Measurements from ENCODE around the gene ANAPC2. TPM values are rescaled to one million over a fixed set of nuclear protein-coding genes. Genes with fewer than 3 reads are reported as not detected.

The ANAPC2 gene
- total and polyA plus RNA-seq, 2 of the 4 experiments (the other 2 are of a cell fraction), result 9.3 to 29.5 TPM

DNA sequence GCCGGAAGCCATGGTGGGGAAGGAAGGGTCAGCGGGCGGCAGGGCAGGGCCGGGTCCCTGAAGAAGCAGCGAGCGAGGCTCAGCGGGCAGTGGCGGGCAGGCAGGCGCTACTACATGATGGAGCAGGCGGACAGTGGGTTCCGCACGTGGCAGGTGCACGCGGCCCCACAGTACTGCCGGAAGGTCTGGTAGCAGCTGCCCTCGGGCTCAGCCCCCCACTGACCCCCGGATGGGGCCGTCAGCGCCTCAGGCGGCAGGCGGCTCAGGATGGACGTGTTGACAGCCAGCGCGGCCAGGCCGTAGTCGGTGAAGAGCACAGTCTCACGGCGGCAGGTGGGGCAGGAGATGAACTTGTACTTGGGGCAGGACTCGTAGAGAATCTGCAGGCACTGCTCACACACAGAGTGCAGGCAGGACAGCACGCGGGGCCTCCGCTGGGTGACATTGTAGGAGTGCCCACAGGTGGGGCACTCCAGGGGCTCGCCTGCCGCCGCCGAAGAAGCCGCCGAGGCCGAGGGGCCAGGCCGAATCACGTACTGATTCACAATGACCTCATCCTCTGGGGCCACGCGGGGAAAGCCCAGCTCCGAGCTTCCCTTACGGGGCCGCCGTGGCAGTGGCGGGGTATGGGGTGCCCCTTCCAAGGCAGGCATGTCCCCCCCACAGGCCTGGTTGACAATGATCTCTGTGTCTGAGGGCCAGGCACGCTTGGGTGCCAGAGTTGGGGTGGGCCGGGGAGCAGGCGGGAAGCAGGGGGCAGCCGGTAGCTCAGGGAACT is 32.1 kb upstream of the ANAPC2 start:
- H3K4ac ChIP-seq (ENCODE audit: low read depth, low read length), result no peak overlapping the region
- no peak overlapping the region for H3K4me2 ChIP-seq (ENCODE audit: low read depth, low read length)
- no peak overlapping the region for H2AFZ ChIP-seq (replicated peaks; ENCODE audit: low read length, poor library complexity)
- peaks cover 3% of the 10 kb centered on the region; the same call in 1 of the 2 replicates for H3K9me1 ChIP-seq (ENCODE audit: insufficient read depth, low read length)
- no peak overlapping the region for H3K27ac ChIP-seq (ENCODE audit: insufficient read depth, low read length)
- H2BK120ac ChIP-seq (ENCODE audit: low read depth, low read length), result no peak overlapping the region
- no peak overlapping the region for H3K9ac ChIP-seq (ENCODE audit: low read depth, low read length)
- no peak overlapping the region for H4K5ac ChIP-seq (ENCODE audit: low read depth, low read length)
- no peaks in the 10 kb centered on the region for H3K9me3 ChIP-seq (ENCODE audit: control insufficient read depth, insufficient read depth, low read length)
- H3K4me3 ChIP-seq (ENCODE audit: insufficient read depth, low read depth, low read length), result no peak overlapping the region
- dilution Hi-C loops (cut with HindIII; ENCODE audit: low sequenced_read_pairs, unreplicated experiment) (no loop called here), intact Hi-C loops (cut with micrococcal nuclease) (no loop called here), in situ Hi-C loops (cut with MboI; ENCODE audit: low sequenced_read_pairs) (no loop called here)
- peak overlapping the region; percentile 55 for H2AK9ac ChIP-seq (replicated peaks; ENCODE audit: low read depth, low read length, poor library complexity)
- DNase-seq (no peak), ATAC-seq (ENCODE audit: low read depth) (no peak)
- H3K14ac ChIP-seq (replicated peaks; ENCODE audit: low read depth, low read length), result no peak overlapping the region
- no peak overlapping the region for H3K18ac ChIP-seq (ENCODE audit: low read depth, low read length)
- H2BK5ac ChIP-seq (ENCODE audit: low read depth, low read length, poor library complexity, severe bottlenecking), result no peak overlapping the region
- H2BK15ac ChIP-seq (ENCODE audit: low read depth, low read length), result no peak overlapping the region
- ChIA-PET POLR2A (ENCODE audit: unreplicated experiment) (interaction anchor here (0.5 kb wide), 1 partner anchor 12 kb away, joined by 4 read pairs; no protein-coding TSS in a partner anchor), CTCF (no interaction called here)
- H3K4me1 ChIP-seq (ENCODE audit: control insufficient read depth, insufficient read depth, low read length), result peaks cover 17% of the 10 kb centered on the region
- H3K79me1 ChIP-seq (ENCODE audit: low read depth in 1 of 2, low read length in 2 of 2), result peaks cover 0 to 4% of the 10 kb centered on the region in 2 experiments; a peak in 1 of 4 replicates
- no peaks in the 10 kb centered on the region for H4K20me1 ChIP-seq (ENCODE audit: insufficient read depth, low read length)
- H4K8ac ChIP-seq (ENCODE audit: low read depth in 2 of 2, low read length in 2 of 2), result no peak overlapping the region
- H3K56ac ChIP-seq (ENCODE audit: extremely low read depth, insufficient read depth, low read length), result no peak overlapping the region
- H3K27me3 ChIP-seq (ENCODE audit: control insufficient read depth, insufficient read depth, low read length), result no peaks in the 10 kb centered on the region
- 82% methylated on average over 37 of the region's 52 CpGs; no CpG with 5 or more reads in 1 of the 2 experiments for WGBS, 2 experiments (ENCODE audit: extremely low coverage in 2 of 2, insufficient read length in 1 of 2)
- no peak overlapping the region for H3K23ac ChIP-seq (ENCODE audit: low read depth, low read length)
- no peak overlapping the region for H2AK5ac ChIP-seq (ENCODE audit: low read depth, low read length)
- H2BK20ac ChIP-seq (ENCODE audit: low read depth, low read length), result no peak overlapping the region
- H3K36me3 ChIP-seq (ENCODE audit: control insufficient read depth, insufficient read depth, low read length), result peaks cover 12% of the 10 kb centered on the region
- H4K91ac ChIP-seq (ENCODE audit: insufficient read depth, low read depth, low read length), result no peak overlapping the region
- BruUV-seq (replicated peaks), result no TSS peak
- TF ChIP-seq MAZ (IDR thresholded peaks at IDR 0.05; ENCODE audit: borderline replicate concordance, low read depth, low read length) (no peak), CHD1 (IDR thresholded peaks at IDR 0.05; ENCODE audit: low read depth, low read length) (no peak), BHLHE40 (IDR thresholded peaks at IDR 0.05; ENCODE audit: low read depth, low read length) (no peak), RAD21 (IDR thresholded peaks at IDR 0.05; ENCODE audit: low read length) (no peak), POLR2A (IDR thresholded peaks at IDR 0.05; ENCODE audit: low read depth, low read length) (no peak), SMC3 (IDR thresholded peaks at IDR 0.05; ENCODE audit: low read depth, low read length) (no peak), MAFK (IDR thresholded peaks at IDR 0.05; ENCODE audit: low read depth, low read length) (no peak), RCOR1 (IDR thresholded peaks at IDR 0.05; ENCODE audit: insufficient replicate concordance, low read length) (no peak), NFE2L2 (IDR thresholded peaks at IDR 0.05; ENCODE audit: low read depth, low read length) (no peak), MXI1 (IDR thresholded peaks at IDR 0.05; ENCODE audit: borderline replicate concordance, low read depth, low read length) (no peak), CEBPB (IDR thresholded peaks at IDR 0.05; ENCODE audit: low read depth, low read length) (no peak), FOS (IDR thresholded peaks at IDR 0.05; ENCODE audit: low read depth, low read length) (no peak)
- TF ChIP-seq, protein P1, sequence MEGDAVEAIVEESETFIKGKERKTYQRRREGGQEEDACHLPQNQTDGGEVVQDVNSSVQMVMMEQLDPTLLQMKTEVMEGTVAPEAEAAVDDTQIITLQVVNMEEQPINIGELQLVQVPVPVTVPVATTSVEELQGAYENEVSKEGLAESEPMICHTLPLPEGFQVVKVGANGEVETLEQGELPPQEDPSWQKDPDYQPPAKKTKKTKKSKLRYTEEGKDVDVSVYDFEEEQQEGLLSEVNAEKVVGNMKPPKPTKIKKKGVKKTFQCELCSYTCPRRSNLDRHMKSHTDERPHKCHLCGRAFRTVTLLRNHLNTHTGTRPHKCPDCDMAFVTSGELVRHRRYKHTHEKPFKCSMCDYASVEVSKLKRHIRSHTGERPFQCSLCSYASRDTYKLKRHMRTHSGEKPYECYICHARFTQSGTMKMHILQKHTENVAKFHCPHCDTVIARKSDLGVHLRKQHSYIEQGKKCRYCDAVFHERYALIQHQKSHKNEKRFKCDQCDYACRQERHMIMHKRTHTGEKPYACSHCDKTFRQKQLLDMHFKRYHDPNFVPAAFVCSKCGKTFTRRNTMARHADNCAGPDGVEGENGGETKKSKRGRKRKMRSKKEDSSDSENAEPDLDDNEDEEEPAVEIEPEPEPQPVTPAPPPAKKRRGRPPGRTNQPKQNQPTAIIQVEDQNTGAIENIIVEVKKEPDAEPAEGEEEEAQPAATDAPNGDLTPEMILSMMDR (conservative IDR thresholded peaks at IDR 0.05; ENCODE audit: low read depth, low read length), result no peak
- TF ChIP-seq, protein P2, sequence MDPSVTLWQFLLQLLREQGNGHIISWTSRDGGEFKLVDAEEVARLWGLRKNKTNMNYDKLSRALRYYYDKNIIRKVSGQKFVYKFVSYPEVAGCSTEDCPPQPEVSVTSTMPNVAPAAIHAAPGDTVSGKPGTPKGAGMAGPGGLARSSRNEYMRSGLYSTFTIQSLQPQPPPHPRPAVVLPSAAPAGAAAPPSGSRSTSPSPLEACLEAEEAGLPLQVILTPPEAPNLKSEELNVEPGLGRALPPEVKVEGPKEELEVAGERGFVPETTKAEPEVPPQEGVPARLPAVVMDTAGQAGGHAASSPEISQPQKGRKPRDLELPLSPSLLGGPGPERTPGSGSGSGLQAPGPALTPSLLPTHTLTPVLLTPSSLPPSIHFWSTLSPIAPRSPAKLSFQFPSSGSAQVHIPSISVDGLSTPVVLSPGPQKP (IDR thresholded peaks at IDR 0.05; ENCODE audit: borderline replicate concordance, low read depth, low read length), result no peak
- TF ChIP-seq, protein P3, sequence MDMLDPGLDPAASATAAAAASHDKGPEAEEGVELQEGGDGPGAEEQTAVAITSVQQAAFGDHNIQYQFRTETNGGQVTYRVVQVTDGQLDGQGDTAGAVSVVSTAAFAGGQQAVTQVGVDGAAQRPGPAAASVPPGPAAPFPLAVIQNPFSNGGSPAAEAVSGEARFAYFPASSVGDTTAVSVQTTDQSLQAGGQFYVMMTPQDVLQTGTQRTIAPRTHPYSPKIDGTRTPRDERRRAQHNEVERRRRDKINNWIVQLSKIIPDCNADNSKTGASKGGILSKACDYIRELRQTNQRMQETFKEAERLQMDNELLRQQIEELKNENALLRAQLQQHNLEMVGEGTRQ (IDR thresholded peaks at IDR 0.05; ENCODE audit: low read depth, low read length), result no peak
